SIG-M5 (cell line): Measurements from ENCODE around the gene MYL12B.
"Not testable (repeated sequence)": the region's sequence is repeated elsewhere in the genome, so short reads cannot be mapped to it uniquely, and the experiment has no call there.

ENCODE experiments used
- DNase-seq: peaks from one replicate; lab custom pipeline; 2025; lab: John Stamatoyannopoulos, UW

MYL12B gene

DNA sequence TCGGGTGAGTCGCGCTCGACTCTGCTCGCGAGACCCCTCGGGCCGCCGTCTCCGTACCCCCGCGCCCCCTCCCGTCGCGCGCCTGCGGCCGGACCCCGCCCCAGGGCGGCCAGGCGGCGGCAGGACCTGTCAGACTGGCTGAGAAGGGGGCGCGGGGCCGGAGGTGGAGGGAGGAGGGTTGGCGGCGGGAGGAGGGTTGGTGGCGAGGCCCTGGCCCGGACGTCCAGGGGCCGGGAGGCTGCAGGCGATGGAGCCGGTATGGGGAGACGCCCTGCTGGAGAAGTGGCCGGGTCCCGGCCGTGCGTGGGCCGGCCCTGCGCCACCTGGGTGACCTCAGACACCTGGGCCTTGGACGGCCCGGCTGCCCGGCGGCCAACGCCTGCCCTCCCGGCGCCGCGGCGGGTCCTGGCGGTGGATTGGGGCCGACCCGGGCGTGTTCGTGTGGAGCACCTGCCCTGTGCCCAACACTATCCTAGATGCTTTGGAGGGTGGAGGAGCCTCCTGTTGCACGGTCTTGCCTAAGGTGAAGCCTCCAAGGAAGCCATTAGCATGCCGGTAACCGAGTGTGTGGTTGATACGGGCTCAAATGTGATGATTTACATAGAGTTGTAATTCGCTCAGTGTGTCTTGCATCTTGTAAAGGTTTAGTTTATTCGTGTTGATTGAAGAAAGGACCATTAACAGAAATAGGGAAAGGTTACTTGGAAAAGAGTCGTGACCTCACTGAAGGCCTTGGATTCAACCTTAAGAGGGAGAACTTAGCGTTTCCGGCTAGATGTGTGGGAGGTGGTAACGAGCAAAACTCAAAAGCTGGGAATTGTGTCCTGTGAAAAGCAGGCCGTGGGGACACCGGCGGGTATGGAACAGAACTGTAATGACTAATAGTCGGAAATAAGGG, 550 bp downstream of the MYL12B start:
- DNase-seq = no peak

- DNase-seq = no peak
Measured at GRCh38 chr18:3263132-3263700, 1.3 kb downstream of the MYL12B start.

DNA sequence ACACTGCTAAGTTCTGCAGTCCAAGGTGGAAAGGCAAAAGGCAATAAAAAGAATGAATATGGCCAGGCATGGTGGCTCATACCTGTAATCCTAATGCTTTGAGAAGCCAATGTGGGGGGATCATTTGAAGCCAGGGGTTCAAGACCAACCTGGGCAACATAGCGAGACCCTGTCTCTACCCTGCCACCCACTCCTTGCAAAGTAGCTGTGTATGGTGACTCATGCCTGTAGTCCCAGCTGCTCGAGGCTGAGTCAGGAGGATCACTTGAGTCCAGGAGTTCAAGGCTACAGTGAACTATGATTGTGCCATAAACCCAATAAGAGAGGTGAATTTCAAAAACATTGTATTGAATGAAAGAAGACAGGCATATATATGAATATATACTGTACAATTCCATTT, 2.4 kb downstream of the MYL12B start:
- no peak for DNase-seq

GRCh38 chr18:3265564-3266033, 3.7 kb downstream of the MYL12B start:
- DNase-seq = no peak

DNA sequence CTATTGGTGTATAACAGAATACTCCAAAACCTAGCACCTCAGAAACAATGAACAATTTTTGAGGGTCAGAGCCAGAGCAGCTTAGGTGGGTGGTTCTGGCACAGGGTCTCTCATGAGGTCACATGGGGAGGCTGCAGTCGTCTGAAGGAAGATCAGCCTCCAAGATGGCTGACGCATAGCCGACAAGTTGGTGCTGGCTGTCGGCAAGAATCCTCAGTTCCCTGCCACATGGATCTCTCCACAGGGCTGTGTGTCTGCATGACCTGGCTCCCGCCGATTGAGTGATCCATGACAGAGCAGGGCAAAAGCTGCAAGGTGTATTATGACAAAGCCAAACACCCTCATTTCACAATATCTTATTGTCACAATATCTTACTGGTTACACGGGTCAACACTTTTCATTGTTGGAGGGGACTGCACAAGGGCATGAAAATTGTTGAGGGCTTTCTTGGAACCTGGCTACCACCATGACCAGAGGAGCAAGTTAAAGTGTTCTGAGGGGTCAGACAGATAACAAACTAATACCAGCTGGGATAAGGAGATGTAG, 4.2 kb downstream of the MYL12B start:
- no peak for DNase-seq

- no peak for DNase-seq
Measured at GRCh38 chr18:3268306-3268705, 6.4 kb downstream of the MYL12B start.

GRCh38 chr18:3269241-3269913, 7.4 kb downstream of the MYL12B start:
- no peak for DNase-seq

DNA sequence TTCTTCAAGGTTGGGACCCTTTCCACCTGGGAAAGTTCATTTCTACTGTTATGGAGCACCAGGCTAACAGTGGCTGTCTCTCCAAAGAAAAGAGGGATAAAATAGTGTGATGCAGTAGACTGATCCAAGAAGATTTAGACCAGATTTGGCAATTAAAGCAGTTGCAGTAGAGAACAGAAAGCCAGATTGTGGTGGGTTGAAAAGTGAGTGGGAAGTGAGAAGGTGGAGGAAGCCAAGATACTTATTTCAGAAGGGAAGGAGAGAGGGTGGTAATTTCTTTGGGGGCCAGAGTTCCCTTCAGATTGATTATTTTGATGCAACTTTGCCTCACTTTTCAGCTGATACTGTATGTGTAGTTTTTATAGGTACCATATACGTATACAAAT, 8.0 kb downstream of the MYL12B start:
- no peak for DNase-seq

DNA sequence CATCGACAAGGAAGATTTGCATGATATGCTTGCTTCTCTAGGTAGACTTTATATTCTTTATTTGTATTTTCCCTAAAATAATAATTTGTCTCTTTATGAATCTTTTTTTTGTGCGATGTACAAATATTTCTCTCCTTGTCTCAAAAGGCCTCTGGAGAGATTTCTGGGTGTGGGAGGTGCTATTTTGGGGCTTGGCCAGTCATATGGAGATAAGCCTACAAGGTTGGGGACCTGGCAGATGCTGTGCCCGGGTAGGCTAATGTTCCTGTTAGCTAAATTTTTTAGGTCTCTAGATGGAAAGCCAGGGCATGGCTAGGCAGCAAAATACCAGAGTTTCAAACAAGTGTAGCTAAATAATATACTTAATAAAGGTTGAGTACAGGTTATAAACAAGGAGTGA, 11.1 kb downstream of the MYL12B start:
- no peak for DNase-seq

DNA sequence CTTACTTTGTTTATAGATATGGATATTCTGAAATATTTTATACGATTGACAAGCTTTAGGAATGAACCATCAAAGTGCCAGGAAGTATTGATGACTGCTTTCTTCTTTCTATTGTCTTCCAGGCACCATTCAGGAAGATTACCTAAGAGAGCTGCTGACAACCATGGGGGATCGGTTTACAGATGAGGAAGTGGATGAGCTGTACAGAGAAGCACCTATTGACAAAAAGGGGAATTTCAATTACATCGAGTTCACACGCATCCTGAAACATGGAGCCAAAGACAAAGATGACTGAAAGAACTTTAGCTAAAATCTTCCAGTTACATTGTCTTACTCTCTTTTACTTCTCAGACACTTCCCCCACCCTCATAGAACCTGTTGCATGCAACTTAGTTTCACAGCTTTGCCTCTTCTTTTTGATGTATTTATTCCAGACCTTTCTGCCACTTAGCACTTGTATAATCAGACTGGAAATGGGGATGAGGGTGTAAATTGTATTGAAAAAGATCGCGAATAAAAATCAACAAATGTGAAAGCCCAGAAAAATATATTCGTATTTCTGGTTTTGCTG, 15.8 kb downstream of the MYL12B start:
- DNase-seq = not testable (repeated sequence)

DNA sequence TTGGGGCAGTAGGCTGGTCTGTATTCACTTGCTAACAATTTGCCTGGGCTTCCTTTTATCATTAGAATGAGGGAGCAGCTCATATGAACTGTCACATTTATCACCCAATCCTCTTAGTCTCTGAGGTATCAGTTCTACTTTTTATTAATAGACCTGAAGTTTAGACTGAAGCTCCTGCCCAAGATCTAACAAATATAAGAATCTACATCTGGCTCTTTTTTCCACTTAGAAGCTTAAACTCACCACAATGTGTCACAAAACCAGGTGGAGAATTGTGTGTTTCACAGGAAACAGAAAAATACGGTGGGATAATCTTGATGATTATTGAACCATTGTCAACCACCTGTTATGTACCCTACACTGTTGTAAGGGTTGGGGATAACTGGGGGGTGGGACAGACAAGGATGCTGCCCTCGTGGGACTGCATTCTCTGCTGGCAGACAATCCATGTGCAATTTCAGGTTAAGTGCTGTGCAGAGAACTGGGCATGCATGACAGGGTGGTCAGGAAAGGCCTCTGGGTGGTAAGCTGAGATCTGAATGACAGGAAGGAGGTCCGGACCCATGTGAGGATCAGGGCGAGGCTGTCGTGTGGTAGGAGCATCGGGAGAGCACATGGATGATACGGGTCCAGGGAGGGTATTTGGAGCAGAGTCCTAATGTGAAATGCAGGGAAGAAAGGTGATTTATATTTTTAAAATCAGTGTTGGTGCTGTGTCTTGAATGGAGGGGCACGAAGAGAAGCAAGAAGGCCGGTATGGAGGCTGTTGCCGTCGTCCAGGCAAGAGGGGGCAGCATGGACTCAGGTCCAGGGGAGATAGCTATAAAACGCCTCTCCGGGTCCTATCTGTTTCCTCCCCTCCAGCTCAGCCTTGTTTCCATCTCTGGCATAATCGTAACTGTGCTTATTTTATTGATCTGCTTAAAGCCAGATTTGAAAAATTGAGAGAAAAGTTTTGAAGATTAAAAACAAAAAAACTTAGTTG, 17.6 kb downstream of the MYL12B start:
- no peak for DNase-seq

- no peak for DNase-seq
Measured at GRCh38 chr18:3281456-3282400, 19.8 kb downstream of the MYL12B start.

- DNase-seq = no peak
Measured at GRCh38 chr18:3283253-3283863, 21.4 kb downstream of the MYL12B start.

GRCh38 chr18:3283908-3284307, 22.0 kb downstream of the MYL12B start:
- no peak for DNase-seq

- DNase-seq = no peak
Measured at GRCh38 chr18:3284501-3284900, 22.6 kb downstream of the MYL12B start.

GRCh38 chr18:3286159-3286558, 24.2 kb downstream of the MYL12B start:
- no peak for DNase-seq

- DNase-seq = no peak
Measured at GRCh38 chr18:3293196-3293951, 31.4 kb downstream of the MYL12B start.

DNA sequence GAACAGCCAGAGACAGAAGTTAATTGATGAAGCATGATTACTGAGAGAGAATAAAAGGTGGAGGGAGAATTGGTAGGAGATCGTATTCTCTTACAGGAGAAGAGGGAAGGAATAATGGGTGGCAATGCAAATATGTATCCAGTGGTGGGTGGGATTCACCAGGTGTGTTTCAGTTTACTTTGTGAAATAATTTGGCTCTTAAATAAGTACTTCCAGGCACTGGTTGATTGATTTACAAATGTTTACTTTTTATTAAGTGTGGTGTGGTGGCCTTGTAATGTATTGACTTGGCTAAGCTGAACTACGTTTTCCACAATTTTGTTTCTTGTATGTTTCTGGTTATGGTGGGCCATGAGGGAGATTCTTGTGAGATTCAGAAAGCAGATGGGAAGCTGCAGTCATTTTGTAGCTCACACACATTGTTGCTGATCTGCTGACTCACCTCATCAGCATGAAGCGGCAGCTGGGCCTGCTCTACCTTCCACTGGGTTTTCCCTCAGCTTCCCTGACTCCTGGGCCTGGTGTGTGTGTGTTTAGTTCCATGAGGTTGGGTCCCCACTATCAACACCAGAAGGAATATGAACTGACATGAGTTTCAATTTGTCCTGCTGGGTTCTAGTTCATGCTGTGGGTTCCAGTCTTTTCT, 32.6 kb downstream of the MYL12B start:
- no peak for DNase-seq
